Keratinocyte (primary cell): ENCODE results near the gene AGBL3.

Experiments used
- EZH2 ChIP-seq: IDR thresholded peaks from one replicate; pipeline ENCODE4 v1.6.1; 2012; ENCODE audit warnings: inconsistent platforms, mild to moderate bottlenecking, low read length, moderate library complexity
- TF ChIP-seq, protein P1 (sequence below), 3 experiments: IDR thresholded peaks in 1 of 3; conservative IDR thresholded peaks in 1 of 3; optimal IDR thresholded peaks in 1 of 3; 2 replicates in 2 of 3; 3 replicates in 1 of 3; pipeline versions ENCODE3 to v1.5.1; 2011; ENCODE audit warnings: low read length in 3 of 3, mild to moderate bottlenecking in 3 of 3, moderate library complexity in 2 of 3, control low read depth in 1 of 3, inconsistent platforms in 1 of 3; ENCODE audit not compliant: insufficient read depth in 2 of 3; ENCODE audit errors: extremely low read depth in 1 of 3

DNA sequence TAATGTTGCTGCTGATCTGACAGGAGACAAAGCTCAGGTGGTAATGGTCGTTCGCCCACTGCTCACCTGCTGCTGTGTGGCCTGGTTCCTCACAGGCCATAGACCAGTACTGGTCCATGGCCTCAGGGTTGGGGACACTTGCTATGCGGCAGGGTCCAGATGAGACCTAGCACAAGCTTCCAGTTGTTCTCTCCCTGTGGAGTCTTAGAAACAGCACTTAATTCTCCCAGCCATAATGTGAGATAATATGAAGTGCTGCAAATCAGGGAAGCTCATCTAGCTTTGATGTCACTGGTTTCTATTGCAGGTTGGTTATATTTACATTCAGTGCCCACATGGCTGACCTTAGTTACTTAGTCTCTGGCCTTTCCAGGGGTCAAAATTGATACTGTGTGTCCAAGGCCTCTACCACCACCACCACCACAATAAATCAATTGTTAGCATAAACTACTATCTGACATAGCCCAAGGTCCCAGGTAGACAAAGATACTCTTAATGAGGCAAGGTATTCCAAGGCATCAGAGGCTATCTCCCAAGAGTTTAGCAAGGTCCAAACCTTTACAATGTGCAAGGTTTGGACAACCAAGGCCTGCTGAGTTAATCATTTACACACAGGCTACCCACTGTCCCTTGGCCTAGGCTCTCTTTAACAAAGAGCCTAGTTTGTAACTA is 11.0 kb downstream of the AGBL3 start:
- TF ChIP-seq, protein P1, sequence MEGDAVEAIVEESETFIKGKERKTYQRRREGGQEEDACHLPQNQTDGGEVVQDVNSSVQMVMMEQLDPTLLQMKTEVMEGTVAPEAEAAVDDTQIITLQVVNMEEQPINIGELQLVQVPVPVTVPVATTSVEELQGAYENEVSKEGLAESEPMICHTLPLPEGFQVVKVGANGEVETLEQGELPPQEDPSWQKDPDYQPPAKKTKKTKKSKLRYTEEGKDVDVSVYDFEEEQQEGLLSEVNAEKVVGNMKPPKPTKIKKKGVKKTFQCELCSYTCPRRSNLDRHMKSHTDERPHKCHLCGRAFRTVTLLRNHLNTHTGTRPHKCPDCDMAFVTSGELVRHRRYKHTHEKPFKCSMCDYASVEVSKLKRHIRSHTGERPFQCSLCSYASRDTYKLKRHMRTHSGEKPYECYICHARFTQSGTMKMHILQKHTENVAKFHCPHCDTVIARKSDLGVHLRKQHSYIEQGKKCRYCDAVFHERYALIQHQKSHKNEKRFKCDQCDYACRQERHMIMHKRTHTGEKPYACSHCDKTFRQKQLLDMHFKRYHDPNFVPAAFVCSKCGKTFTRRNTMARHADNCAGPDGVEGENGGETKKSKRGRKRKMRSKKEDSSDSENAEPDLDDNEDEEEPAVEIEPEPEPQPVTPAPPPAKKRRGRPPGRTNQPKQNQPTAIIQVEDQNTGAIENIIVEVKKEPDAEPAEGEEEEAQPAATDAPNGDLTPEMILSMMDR (optimal IDR thresholded peaks at IDR 0.05 in 1 of 3, IDR thresholded peaks at IDR 0.05 in 1 of 3, conservative IDR thresholded peaks at IDR 0.05 in 1 of 3; ENCODE audit: extremely low read depth in 1 of 3, insufficient read depth in 2 of 3, low read length in 3 of 3), result no peak
- no peak for TF ChIP-seq EZH2
